Putamen (tissue), 1 donor: Measurements from ENCODE around the gene PKD2L2.
"Not testable (repeated sequence)": the region's sequence is repeated elsewhere in the genome, so short reads cannot be mapped to it uniquely, and the experiment has no call there.

Experiments used
- DNase-seq: peaks from one replicate; pipeline ENCODE4 v3.0.0-alpha.2; 2016; ENCODE audit warnings: low spot score

The PKD2L2 gene

GRCh38 chr5:137888466-137888862, 793 bp upstream of the PKD2L2 start:
- DNase-seq: no peak

- DNase-seq: no peak
Observed at GRCh38 chr5:137890845-137891244, 1.6 kb downstream of the PKD2L2 start.

- DNase-seq: no peak
Observed at GRCh38 chr5:137891849-137892248, 2.6 kb downstream of the PKD2L2 start.

GRCh38 chr5:137894586-137894985, 5.3 kb downstream of the PKD2L2 start:
- DNase-seq: no peak

GRCh38 chr5:137896560-137896959, 7.3 kb downstream of the PKD2L2 start:
- DNase-seq: no peak

- DNase-seq: no peak
Observed at GRCh38 chr5:137899493-137899892, 10.2 kb downstream of the PKD2L2 start.

- DNase-seq: peak; percentile 75
Observed at GRCh38 chr5:137901011-137901817, 12.0 kb downstream of the PKD2L2 start.

- DNase-seq: no peak
Observed at GRCh38 chr5:137902408-137903133, 13.3 kb downstream of the PKD2L2 start.

GRCh38 chr5:137914758-137915157, 25.5 kb downstream of the PKD2L2 start:
- no peak for DNase-seq

GRCh38 chr5:137916923-137917322, 27.7 kb downstream of the PKD2L2 start:
- DNase-seq: no peak

- DNase-seq: no peak
Observed at GRCh38 chr5:137921931-137922330, 32.7 kb downstream of the PKD2L2 start.

GRCh38 chr5:137923856-137924255, 34.6 kb downstream of the PKD2L2 start:
- DNase-seq: no peak

- no peak for DNase-seq
Observed at GRCh38 chr5:137932800-137933199, 43.5 kb downstream of the PKD2L2 start.

GRCh38 chr5:137933491-137933911, 44.2 kb downstream of the PKD2L2 start:
- DNase-seq: no peak

- DNase-seq: no peak
Observed at GRCh38 chr5:137935190-137935589, 45.9 kb downstream of the PKD2L2 start.

GRCh38 chr5:137935694-137936093, 46.4 kb downstream of the PKD2L2 start:
- DNase-seq: no peak

- DNase-seq: no peak
Observed at GRCh38 chr5:137937994-137938750, 48.9 kb downstream of the PKD2L2 start.

GRCh38 chr5:137938751-137939143, 49.5 kb downstream of the PKD2L2 start:
- DNase-seq: no peak

GRCh38 chr5:137939331-137939730, 50.1 kb downstream of the PKD2L2 start:
- no peak for DNase-seq

- DNase-seq: not testable (repeated sequence)
Observed at GRCh38 chr5:137944280-137944679, 55.0 kb downstream of the PKD2L2 start.

GRCh38 chr5:137945825-137946224, 56.6 kb downstream of the PKD2L2 start:
- no peak for DNase-seq

GRCh38 chr5:137954131-137954879, 65.0 kb downstream of the PKD2L2 start:
- no peak for DNase-seq
